ELF-1 (cell line): ENCODE measurements around the gene STAC.
A peak's percentile ranks its signal among the peaks of the same experiment; 100 is the strongest.
"Not testable (repeated sequence)": the region's sequence is repeated elsewhere in the genome, so short reads cannot be mapped to it uniquely, and the experiment has no call there.

Experiments
- DNase-seq: peaks from one replicate; pipeline ENCODE4 v3.0.0-alpha.2; 2016; ENCODE audit warnings: low read depth, low spot score

Gene STAC

GRCh38 chr3:36519682-36520081 lies 139.4 kb downstream of the STAC start:
- DNase-seq: no peak

- peak; percentile 20 for DNase-seq
These were observed 140.1 kb downstream of the STAC start for GRCh38 chr3:36520241-36521006.

GRCh38 chr3:36521007-36521379 lies 140.7 kb downstream of the STAC start:
- no peak for DNase-seq

GRCh38 chr3:36524560-36524959 lies 144.3 kb downstream of the STAC start:
- no peak for DNase-seq

- DNase-seq: peak; percentile 10
These were observed 145.0 kb downstream of the STAC start for GRCh38 chr3:36525115-36525801.

GRCh38 chr3:36538136-36538749 lies 157.9 kb downstream of the STAC start:
- DNase-seq: no peak

- peak; percentile 19 for DNase-seq
These were observed 160.7 kb downstream of the STAC start for GRCh38 chr3:36540888-36541518.

DNA sequence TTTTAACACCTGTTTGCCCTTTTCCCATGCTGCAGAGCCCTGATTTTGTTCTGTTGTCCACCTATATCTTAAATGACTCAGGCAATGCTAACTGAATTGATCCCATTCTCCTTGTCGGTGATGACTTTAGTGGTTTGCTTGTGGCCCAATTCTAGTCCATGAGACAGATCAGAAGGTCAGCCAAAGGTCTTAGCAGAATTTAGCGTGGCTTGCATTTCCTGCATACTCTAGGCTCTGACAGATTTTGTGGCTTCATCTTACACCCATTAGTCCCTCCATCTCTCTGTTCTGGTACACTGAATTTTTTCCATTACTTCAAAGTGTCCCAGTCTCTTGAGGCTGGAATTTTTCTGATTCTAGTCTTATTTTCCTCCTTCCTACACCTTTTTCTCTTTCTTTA lies 161.9 kb downstream of the STAC start:
- DNase-seq: no peak

DNA sequence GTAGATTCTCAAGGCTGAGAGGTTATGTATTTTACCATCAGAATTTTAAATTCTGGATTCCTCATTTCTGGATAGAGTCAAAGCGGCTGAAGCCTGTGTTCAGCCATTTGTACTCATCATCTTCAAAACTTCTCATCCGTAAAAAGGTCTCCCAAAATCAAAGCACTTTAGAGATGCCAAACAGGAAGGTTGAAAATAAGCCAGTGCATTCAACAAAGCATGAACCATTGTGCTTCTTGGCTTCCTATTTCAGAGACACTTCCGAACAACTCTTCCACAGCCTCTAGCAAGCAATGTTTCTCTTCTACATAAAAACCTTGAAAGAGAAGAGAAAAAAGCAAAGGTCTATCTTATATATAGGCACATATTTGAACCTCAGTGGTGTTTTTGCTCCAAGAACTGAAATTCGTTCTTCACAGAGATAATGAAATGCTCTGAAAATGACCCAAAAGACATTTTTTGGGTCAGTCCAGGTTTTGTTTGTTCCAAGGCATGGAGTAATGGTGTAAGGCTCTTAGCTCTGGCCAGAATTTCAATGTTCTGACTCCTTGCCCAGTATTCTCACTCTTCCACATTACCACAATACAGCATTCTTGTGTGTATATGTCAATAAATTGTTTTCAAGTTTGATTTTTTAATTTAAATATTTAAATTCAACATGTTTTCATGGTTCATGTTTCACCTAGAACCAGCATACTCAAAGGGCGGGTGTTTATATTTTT lies 163.1 kb downstream of the STAC start:
- DNase-seq: no peak

GRCh38 chr3:36546226-36546625 lies 165.9 kb downstream of the STAC start:
- DNase-seq: no peak

DNA sequence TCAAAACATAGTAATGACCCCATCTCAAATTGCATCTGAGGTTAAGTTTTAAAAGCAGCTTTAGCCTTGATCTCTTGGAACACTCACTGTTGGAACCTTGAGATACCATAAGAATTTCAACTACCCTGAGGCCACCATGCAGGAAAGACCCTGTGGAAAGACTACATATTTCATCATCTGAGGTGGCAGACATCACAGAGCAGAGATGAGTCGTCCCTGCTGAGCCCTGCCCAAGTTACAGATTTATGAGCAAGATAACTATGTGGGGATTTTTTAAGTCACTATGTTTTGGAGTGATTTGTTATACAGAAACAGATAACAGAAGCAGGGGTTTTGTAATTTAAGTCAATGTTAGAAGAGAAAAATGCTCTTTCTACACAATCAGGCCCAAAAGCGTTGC lies 168.4 kb downstream of the STAC start:
- DNase-seq: no peak

- no peak for DNase-seq
These were observed 176.9 kb downstream of the STAC start for GRCh38 chr3:36557021-36557707.

GRCh38 chr3:36557708-36558421 lies 177.6 kb downstream of the STAC start:
- no peak for DNase-seq

DNA sequence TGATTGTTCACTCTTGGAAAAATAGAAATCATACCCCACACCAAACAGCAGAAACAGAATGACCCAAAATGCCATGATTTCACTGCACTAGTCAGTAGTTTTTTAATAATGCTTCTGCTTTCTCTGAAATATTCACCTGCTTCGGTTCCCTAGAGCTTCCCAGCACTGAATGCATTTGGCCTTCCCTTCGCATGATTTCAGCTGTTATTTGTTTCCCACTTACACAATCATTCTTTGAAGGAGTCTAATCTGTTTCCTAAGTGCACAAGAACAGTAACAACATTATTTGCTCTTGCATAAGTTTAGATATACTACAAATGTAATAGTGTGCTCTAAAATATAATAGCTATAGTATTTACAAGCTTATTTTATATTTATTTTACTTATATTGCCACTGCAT lies 178.7 kb downstream of the STAC start:
- no peak for DNase-seq

DNA sequence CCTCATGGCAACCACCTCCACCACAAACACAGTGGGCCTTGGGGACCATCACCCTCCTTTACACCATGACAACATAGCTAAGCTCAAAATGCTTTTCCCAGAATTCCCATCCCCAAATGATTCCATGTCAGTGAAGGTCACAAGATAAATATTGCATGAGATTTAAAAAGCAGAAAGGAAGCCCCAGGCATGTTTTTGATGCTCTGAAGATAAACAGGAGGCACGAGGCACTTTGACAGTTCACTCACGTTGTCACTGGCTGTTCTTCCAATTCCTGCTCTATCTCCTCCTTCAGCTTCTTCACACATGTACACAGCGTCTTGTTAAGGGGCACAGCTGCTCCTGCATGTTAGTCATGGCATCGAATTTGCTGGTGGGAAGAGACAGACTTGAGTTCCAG lies 180.4 kb downstream of the STAC start:
- no peak for DNase-seq

GRCh38 chr3:36561601-36562000 lies 181.3 kb downstream of the STAC start:
- DNase-seq: no peak

DNA sequence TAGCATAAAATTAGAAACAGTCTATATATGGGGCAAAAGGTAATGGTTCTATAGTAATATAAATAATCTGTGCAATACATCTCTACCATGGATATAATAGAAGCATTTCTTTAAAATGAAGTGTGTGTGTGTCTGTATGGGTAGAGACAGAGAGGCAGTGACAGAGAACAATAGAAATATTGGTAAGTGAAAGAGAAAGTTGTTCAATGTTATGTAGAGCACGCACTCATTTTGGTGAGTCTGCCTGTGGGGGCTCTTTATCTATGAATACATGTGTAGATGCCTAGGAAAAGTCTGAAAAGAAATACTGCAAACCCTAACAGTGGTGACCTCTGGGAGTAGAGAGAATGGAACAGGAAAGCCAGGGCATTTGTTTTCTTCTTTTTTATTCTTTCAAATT lies 182.6 kb downstream of the STAC start:
- DNase-seq: no peak

GRCh38 chr3:36575241-36575640 lies 194.9 kb downstream of the STAC start:
- no peak for DNase-seq

GRCh38 chr3:36578418-36578817 lies 198.1 kb downstream of the STAC start:
- not testable (repeated sequence) for DNase-seq

- no peak for DNase-seq
These were observed 199.4 kb downstream of the STAC start for GRCh38 chr3:36579746-36580145.

- DNase-seq: no peak
These were observed 200.4 kb downstream of the STAC start for GRCh38 chr3:36580716-36581115.
